HepG2 (cell line): Measurements from ENCODE around the gene MRPL38. TPM values are rescaled to one million over a fixed set of nuclear protein-coding genes. Genes with fewer than 3 reads are reported as not detected.

ENCODE experiments used
- AGO2 ChIP-seq: fragments of 200-400 bp; formaldehyde crosslinking; optimal IDR thresholded peaks from 2 replicates; pipeline ENCODE3; 2017; ENCODE audit warnings: mild to moderate bottlenecking, low read depth, low read length, moderate library complexity
- ATF6 ChIP-seq: sonication (generic); formaldehyde crosslinking; conservative IDR thresholded peaks from 2 replicates; pipeline ENCODE4 v1.4.0; 2020; ENCODE audit warnings: missing genetic modification reagents
- GFI1 ChIP-seq: sonication (generic); formaldehyde crosslinking; IDR thresholded peaks from 2 replicates; pipeline ENCODE4 v1.5.0; 2020; ENCODE audit warnings: missing genetic modification reagents, mild to moderate bottlenecking, borderline replicate concordance
- MXI1 ChIP-seq: IDR thresholded peaks from 3 replicates; pipeline ENCODE4 v1.6.1; 2012; ENCODE audit warnings: low read depth, low read length, inconsistent platforms, borderline replicate concordance
- PLRG1 ChIP-seq: fragments of 450-650 bp; conservative IDR thresholded peaks from 2 replicates; pipeline ENCODE4 v1.6.1; 2016
- POLR2A ChIP-seq, 2 experiments: IDR thresholded peaks; 2 replicates each; pipeline ENCODE4 v1.6.1; 2011; ENCODE audit warnings: low read depth in 2 of 2, low read length in 2 of 2, mild to moderate bottlenecking in 1 of 2, moderate library complexity in 1 of 2; ENCODE audit not compliant: insufficient read depth in 1 of 2
- SMAD3 ChIP-seq: sonication (generic); formaldehyde crosslinking; IDR thresholded peaks from 2 replicates; pipeline ENCODE4 v1.4.0; 2020; ENCODE audit warnings: missing genetic modification reagents
- THAP8 ChIP-seq: sonication (generic); formaldehyde crosslinking; IDR thresholded peaks from 2 replicates; pipeline ENCODE4 v1.5.1; 2020; ENCODE audit warnings: missing genetic modification reagents, mild to moderate bottlenecking, borderline replicate concordance
- ZBTB4 ChIP-seq: sonication (generic); formaldehyde crosslinking; IDR thresholded peaks from 2 replicates; pipeline ENCODE4 v1.4.0; 2020; ENCODE audit warnings: missing genetic modification reagents, mild to moderate bottlenecking, borderline replicate concordance
- ZFP91 ChIP-seq: sonication (generic); formaldehyde crosslinking; IDR thresholded peaks from 2 replicates; pipeline ENCODE4 v1.9.0; 2022; ENCODE audit warnings: missing genetic modification reagents, mild to moderate bottlenecking, borderline replicate concordance
- ZNF234 ChIP-seq: sonication (generic); formaldehyde crosslinking; conservative IDR thresholded peaks from 2 replicates; pipeline ENCODE4 v1.5.1; 2020; ENCODE audit warnings: mild to moderate bottlenecking, missing genetic modification reagents
- ZNF350 ChIP-seq: sonication (generic); formaldehyde crosslinking; IDR thresholded peaks from 2 replicates; pipeline ENCODE4 v1.4.0; 2020; ENCODE audit warnings: mild to moderate bottlenecking, low read depth, missing genetic modification reagents, borderline replicate concordance
- ZNF607 ChIP-seq: sonication (generic); formaldehyde crosslinking; IDR thresholded peaks from 2 replicates; pipeline ENCODE4 v1.5.1; 2020; ENCODE audit warnings: missing genetic modification reagents, mild to moderate bottlenecking, borderline replicate concordance
- ZNF615 ChIP-seq: sonication (generic); formaldehyde crosslinking; IDR thresholded peaks from 2 replicates; pipeline ENCODE4 v1.5.0; 2020; ENCODE audit warnings: mild to moderate bottlenecking, missing genetic modification reagents, borderline replicate concordance
- ZNF703 ChIP-seq: sonication (generic); formaldehyde crosslinking; IDR thresholded peaks from 2 replicates; pipeline ENCODE4 v1.5.1; 2020; ENCODE audit warnings: missing genetic modification reagents, mild to moderate bottlenecking, moderate library complexity, borderline replicate concordance
- ZNF790 ChIP-seq: sonication (generic); formaldehyde crosslinking; IDR thresholded peaks from 2 replicates; pipeline ENCODE4 v1.8.0; 2022; ENCODE audit warnings: missing genetic modification reagents, mild to moderate bottlenecking, borderline replicate concordance
- polyA plus RNA-seq, 8 experiments: library from polyadenylated mRNA; depleted of rRNA in 3 of 8; stranded (reverse) in 7 of 8; unstranded in 1 of 8; fragments of >200 nt; fragmentation: Illumina TruSeq in 4 of 8; extraction: Trizol in 4 of 8; gene quantifications; 2 replicates each; pipeline versions ENCODE4 v1.2.1 to v1.2.3, GENCODE V29; 2011 to 2016; ENCODE audit warnings: low read depth in 4 of 8, missing spikeins in 1 of 8, mixed read lengths in 1 of 8; ENCODE audit not compliant: insufficient read depth in 1 of 8
- total RNA-seq, 5 experiments: library from RNA; depleted of rRNA; stranded (reverse); fragments of >200 nt; fragmentation: Illumina TruSeq; extraction: Trizol; gene quantifications; 2 replicates each; pipeline ENCODE4 v1.2.3, GENCODE V29; 2016; ENCODE audit warnings: low read depth in 1 of 5

MRPL38 gene
- total and polyA plus RNA-seq, 2 of the 13 experiments (the other 11 are each of a cell fraction or from before 2014, with no cell fraction given), result 83.7 to 125 TPM

GRCh38 chr17:75897160-75898019 is 7.3 kb downstream of the MRPL38 start (continued):
- TF ChIP-seq AGO2, result peak; percentile 96
- 0 out of 2 replicates have a peak, but pooled peaks have one; percentile 10 for TF ChIP-seq ZNF350 (CRISPR knock-in tag)
- TF ChIP-seq ZNF615 (CRISPR knock-in tag), result peak; percentile 71; the same call in 1 of the 2 replicates
- TF ChIP-seq PLRG1, result no peak
- 0 out of 2 replicates have a peak, but pooled peaks have one; percentile 66 for TF ChIP-seq ZNF234 (CRISPR knock-in tag)
- TF ChIP-seq SMAD3 (CRISPR knock-in tag), result no peak
- TF ChIP-seq MXI1, result no peak
- TF ChIP-seq GFI1 (CRISPR knock-in tag), result peak; percentile 49; the same call in 1 of the 2 replicates
- TF ChIP-seq ZNF607 (CRISPR knock-in tag), result peak; percentile 45; the same call in 1 of the 2 replicates
- peak; percentile 33; the same call in 1 of the 2 replicates for TF ChIP-seq ZBTB4
- TF ChIP-seq ZNF790, result 0 out of 2 replicates have a peak, but pooled peaks have one; percentile 9
- TF ChIP-seq ATF6 (CRISPR knock-in tag), result no peak
- TF ChIP-seq ZNF703 (CRISPR knock-in tag), result no peak; the same call in 1 of the 2 replicates
- peak; percentile 79; the same call in 1 of the 2 replicates for TF ChIP-seq ZFP91
- TF ChIP-seq THAP8, result peak; percentile 86; the same call in 1 of the 2 replicates
- TF ChIP-seq POLR2A (IDR thresholded peaks at IDR 0.05; ENCODE audit: insufficient read depth in 1 of 2, low read depth in 2 of 2, low read length in 2 of 2), result 0 out of 4 replicates have a peak, but pooled peaks of 1 of the 2 experiments have one; percentile 5
